HG03175 (cell line): ENCODE measurements around the gene IL32.

Experiments used
- ATAC-seq: cut with Tn5 transposase; IDR thresholded peaks from one replicate; pipeline ENCODE4 v1.9.1; 2021; ENCODE audit warnings: mild to moderate bottlenecking, moderate library complexity; ENCODE audit not compliant: unreplicated experiment

Gene IL32, protein sequence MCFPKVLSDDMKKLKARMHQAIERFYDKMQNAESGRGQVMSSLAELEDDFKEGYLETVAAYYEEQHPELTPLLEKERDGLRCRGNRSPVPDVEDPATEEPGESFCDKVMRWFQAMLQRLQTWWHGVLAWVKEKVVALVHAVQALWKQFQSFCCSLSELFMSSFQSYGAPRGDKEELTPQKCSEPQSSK

DNA sequence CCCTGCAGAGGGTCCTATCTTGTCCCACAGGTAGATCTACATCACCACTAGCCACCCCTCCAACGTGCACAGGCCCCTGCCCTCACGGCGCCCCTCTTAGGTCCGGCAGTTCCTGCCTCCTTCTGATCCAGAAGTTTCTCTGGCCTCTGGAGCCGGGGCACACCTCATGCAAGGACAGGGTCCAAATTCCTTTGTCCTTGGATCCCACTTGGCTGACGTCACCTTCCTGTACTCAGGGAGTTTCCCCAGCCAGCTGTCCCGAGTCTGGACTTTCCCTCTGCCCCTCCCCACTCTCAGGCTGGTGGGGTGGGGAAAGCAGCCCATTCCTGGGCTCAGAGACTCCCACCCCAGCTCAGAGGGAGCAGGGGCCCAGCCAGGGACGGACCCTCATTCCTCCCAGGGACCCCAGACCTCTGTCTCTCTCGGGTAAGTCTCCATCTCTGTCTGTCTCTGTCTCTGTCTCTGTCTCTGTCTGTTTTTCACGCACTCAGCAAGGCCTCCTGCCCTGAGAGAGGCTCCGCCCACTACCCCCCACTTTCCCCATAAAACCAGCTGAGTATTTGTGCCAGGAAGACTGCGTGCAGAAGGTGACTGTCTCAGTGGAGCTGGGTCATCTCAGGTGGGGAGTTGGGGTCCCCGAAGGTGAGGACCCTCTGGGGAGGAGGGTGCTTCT lies at the start of gene IL32:
Gene IL32 (plus strand): TSS at position 572 of the 673 bp plus-strand sequence. CDS start 172 bp downstream, outside the sequence.
- no peak for ATAC-seq

GRCh38 chr16:3015865-3016521 lies 49.4 kb upstream of the IL32 start:
- no peak for ATAC-seq

DNA sequence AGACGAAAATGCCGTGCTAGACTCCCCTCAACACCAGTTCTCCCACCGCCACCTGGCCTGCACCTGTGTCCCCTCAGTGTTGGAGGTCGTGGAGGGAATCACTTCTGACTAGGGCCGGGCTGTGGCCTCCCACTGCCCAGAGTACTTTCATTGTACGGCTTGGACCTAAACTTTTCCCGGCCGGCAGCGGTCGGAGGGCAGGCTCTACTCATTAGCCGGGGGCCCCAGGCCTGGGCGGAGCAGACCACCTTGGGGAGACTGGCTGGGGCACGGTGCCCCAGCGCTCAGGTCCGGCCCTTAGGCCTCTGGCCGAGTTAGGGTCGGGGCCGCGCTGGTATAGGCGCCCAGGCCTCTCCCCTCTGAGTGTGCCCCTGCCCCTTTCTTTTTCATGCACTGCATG lies 48.1 kb upstream of the IL32 start:
- ATAC-seq, result no peak

DNA sequence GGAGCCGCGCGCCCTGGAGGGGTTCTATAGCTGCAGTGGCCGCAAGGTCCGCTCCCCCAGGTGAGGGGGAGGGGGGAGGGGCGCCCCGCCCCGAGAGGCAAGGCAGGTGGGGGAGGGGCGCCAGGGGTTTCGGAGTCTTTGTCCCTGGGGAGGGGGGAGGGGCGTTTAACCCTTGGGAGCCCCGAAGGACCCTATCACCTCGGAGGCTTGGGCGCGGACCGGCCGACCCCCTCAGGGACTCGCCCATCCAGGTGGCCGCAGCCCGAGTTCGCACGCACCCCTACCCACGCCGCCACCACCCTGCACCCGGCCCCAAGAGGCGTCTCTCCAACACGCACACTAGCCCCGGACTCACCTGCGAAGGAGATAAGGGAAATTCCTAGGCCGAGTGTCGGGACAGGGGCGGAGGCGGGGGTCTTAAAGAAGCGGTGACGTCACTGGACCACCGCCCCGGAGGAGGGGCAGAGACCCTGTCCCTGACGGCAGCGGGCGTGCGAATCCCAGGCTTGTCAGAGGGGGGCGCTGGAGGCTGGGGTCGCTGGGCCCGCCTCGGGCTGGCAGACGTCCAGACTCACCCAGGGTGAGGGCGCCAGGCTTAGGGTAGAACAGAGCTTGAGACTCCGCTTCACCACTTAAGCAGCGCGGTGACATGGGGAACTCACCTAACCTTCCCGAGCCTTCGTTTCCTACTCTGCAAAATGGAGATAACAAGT lies 47.5 kb upstream of the IL32 start, which contains the start of gene CLDN6:
Gene CLDN6 (minus strand): TSS at position 390 of the 713 bp plus-strand sequence. CDS start 2,162 bp downstream, outside the sequence.
- no peak for ATAC-seq

DNA sequence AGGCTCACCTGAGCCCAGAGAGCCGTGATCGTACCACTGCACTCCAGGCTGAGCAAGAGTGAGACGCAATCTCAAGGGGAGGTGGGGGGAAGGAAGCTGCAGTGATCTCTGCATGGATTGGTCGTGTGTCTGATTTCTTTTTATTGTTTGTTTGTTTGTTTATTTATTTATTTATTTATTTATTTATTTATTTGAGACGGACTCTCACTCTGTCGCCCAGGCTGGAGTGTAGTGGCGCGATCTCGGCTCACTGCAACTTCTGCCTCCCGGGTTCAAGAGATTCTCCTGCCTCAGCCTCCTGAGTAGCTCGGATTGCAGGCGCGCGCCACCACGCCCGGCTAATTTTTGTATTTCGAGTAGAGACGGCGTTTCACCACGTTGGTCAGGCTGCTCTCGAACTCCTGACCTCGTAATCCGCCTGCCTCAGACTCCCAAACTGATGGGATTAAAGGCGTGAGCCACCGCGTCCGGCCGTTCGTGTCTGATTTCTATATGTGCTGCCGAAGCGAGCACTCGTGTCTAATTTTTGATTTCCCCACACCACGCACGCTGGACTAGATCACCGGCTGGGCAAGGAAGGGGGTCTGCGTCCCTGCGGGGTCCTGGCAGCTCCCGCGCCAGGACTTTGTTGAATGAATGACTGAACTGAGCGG lies 45.7 kb upstream of the IL32 start:
- ATAC-seq, result no peak

GRCh38 chr16:3020247-3020603 lies 45.2 kb upstream of the IL32 start, which contains the start of gene TNFRSF12A:
Gene TNFRSF12A, plus strand, starts transcription at chr16:3020368. Its CDS starts 30 bp downstream, at chr16:3020398.
- no peak for ATAC-seq

DNA sequence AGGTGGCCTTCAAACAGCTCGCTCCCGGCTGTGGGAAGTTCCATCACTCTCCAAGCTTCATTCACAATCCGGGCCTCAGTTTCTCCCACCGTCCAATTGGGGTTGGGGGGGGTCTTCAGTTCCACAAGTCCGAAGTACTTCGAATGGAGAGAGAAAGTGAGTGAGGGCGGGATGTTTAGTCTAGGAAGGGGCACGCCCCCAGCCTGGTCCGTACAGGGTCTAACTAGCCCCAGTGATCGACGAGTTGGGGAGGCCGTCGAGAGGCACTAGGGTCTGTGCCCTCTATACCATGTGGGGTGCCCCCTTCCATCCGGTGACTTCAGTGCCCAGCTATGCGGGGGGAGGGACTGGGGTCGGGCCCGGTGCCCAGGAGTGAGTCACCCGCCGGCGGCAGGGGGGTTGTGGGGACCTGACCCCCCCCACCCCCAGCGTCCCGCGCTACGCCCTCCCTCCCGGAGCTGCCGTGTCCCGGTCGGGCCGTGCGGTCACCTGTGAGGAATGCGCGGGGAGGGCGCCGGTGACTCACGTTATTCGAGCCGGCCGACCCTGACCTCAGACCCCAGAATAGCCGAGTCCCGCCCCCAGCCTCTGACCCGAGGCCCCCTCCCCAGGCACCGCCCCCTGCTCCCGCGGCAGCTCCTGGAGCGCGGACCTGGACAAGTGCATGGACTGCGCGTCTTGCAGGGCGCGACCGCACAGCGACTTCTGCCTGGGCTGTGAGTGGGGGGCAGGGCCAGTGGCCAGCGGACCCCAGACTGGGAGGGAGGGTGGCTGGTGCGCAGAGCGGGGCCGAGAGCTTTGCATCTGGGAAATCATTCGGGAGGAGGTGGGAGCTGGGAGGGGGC lies 44.6 kb upstream of the IL32 start:
- ATAC-seq, result no peak

GRCh38 chr16:3021449-3022207 lies 43.8 kb upstream of the IL32 start:
- no peak for ATAC-seq

DNA sequence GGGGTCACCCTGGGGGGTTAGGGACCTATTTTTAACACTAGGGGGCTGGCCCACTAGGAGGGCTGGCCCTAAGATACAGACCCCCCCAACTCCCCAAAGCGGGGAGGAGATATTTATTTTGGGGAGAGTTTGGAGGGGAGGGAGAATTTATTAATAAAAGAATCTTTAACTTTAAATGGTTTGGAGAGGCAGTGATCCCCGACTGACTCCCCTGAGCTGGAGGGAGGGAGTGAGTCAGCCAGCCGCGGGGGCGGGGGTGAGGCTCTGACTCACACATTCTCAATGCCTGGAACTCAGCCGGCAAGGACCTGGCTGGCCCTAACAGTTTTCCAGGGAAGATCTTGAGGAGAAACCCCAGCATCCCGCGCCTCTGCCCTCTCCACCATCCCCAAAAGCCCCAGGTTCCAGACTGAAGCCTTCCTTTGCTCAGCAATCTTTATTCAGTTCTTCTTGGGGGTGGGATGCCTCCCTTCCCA lies 43.2 kb upstream of the IL32 start:
- ATAC-seq, result no peak

DNA sequence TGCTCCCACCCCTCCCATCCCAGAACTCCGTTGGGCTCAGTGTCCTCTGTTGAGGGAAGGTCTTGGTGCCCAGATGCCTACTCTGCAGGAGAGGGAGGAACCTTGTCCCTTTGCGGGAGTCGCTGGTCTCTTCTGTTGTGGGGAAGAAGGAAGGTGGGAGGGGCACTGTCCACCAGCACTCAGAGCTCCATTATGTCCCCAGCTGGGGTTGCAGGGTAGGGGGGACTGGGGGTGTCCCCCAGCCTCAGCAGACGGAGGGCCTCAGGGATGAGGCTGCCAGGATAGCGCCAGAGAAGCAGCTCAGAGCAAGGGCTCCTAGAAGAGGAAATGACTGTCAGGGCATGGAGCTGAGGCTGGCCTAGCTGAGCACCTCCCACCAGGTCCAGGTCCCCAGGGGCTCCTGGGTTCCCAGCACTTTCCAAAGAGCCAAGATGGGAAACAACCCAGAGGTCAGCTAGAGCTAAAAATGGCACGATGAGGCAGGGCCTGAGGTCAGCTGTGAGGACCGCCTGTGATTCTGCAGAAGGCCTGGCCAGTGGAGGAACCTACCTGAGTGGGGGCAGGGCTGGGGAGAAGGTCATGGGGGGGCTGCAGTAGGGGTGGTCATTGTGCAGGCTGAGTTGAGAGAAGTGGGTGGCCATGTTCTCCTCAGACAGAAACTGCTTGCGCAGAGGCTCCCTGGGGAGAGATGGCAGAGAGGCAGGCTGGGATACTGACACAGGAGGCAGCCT lies 42.6 kb upstream of the IL32 start:
- ATAC-seq, result no peak

- no peak for ATAC-seq
Measured at GRCh38 chr16:3023415-3023668, 42.1 kb upstream of the IL32 start.

- peak; percentile 80 for ATAC-seq
Measured at GRCh38 chr16:3023669-3024478, 41.6 kb upstream of the IL32 start, which contains the start of the genes HCFC1R1 and THOC6. Gene HCFC1R1, minus strand, starts transcription at chr16:3023942. Its CDS starts 1 bp downstream, at chr16:3023941. Gene THOC6, plus strand, starts transcription at chr16:3024035. Its CDS starts 292 bp downstream, at chr16:3024327.

DNA sequence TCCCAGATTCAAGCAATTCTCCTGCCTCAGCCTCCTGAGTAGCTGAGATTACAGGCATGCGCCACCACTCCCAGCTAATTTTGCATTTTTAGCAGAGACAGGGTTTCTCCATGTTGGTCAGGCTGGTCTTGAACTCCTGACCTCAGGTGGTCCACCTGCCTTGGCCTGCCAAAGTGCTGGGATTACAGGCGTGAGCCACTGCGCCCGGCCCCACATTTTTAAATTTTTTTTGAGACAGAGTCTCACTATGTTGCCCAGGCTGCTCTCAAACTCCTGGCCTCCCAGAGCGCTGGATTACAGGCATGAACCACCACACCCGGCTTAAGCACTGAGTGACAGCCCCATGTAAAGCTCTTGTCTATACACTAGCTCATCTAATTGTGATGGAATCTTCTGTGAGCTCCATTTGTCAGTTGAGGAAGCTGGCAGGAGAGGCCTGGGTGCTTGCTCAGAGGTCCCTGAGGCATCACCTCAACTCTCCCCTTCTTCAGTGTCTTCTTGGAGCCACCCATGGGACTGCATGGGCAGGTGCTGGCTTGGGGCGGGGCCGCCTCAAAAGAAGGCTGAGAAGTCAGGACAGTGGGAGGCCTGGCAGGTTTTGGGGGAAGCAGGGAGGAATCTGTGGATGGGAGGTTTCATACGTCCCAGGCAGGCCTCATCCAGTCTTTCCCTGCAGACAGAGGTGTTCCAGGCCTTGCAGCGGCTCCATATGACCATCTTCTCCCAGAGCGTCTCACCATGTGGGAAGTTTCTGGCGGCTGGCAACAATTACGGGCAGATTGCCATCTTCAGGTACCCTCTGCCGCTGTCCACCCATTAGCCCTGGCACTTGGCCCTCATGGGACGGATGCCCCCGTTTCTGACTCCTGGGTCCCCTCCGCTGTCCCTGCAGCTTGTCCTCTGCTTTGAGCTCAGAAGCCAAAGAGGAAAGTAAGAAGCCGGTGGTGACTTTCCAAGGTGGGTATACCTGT lies 40.1 kb upstream of the IL32 start:
- no peak for ATAC-seq

- ATAC-seq, result no peak
Measured at GRCh38 chr16:3026003-3026378, 39.4 kb upstream of the IL32 start.

- ATAC-seq, result no peak
Measured at GRCh38 chr16:3026609-3027488, 38.6 kb upstream of the IL32 start.

- ATAC-seq, result no peak
Measured at GRCh38 chr16:3027489-3027795, 38.0 kb upstream of the IL32 start.
